Measurements from ENCODE around the gene HECTD4. TPM values are rescaled to one million over a fixed set of nuclear protein-coding genes. Genes with fewer than 3 reads are reported as not detected.

The HECTD4 gene
- total RNA-seq, 1 experiment from 2014 or later, result 30.0 TPM

GRCh38 chr12:112375105-112375504, 7.1 kb downstream of the HECTD4 start:
- peaks cover 2% of the 10 kb centered on the region; the same call in 1 of the 2 replicates for H3K79me2 ChIP-seq (ENCODE audit: insufficient read depth, low read length)
- no peak overlapping the region for H3K4ac ChIP-seq (ENCODE audit: low read depth, low read length)
- no peak overlapping the region for H2BK120ac ChIP-seq (ENCODE audit: low read depth, low read length, poor library complexity, severe bottlenecking)
- H3K4me2 ChIP-seq (ENCODE audit: insufficient read depth, insufficient read length, low read length), result no peak overlapping the region
- H3K4me1 ChIP-seq (ENCODE audit: insufficient read depth, low read length), result no peaks in the 10 kb centered on the region
- H3K27ac ChIP-seq (ENCODE audit: insufficient read length, low read depth, low read length), result no peak overlapping the region
- H3K14ac ChIP-seq (ENCODE audit: insufficient read depth, low read length), result no peak overlapping the region
- peaks cover 9% of the 10 kb centered on the region for H3K79me1 ChIP-seq (ENCODE audit: insufficient read depth, low read depth, low read length, poor library complexity, severe bottlenecking)
- no peak overlapping the region for H2BK20ac ChIP-seq (ENCODE audit: low read depth, low read length, poor library complexity, severe bottlenecking)
- no peaks in the 10 kb centered on the region for H3K23me2 ChIP-seq (ENCODE audit: insufficient read length, low read depth, low read length, poor library complexity, severe bottlenecking)
- H4K91ac ChIP-seq (ENCODE audit: insufficient read length, low read depth, low read length), result no peak overlapping the region
- H3K36me3 Mint-ChIP-seq (ENCODE audit: insufficient read depth in 1 of 3, low read depth in 3 of 3), result peaks cover 4 to 9% (median 5%) of the 10 kb centered on the region in 3 experiments; a peak in 4 of 7 replicates
- no peak overlapping the region for H3K4me3 Mint-ChIP-seq
- no peaks in the 10 kb centered on the region for H4K20me1 ChIP-seq (ENCODE audit: control insufficient read depth, insufficient read depth, insufficient read length)
- no peak overlapping the region for H3T11ph ChIP-seq (ENCODE audit: low read length)
- H3K18ac ChIP-seq (ENCODE audit: insufficient read length, low read depth, low read length), result no peak overlapping the region
- H3K27me3 ChIP-seq (ENCODE audit: insufficient read depth, low read length), result no peaks in the 10 kb centered on the region
- H3K56ac ChIP-seq (ENCODE audit: insufficient read length, low read depth, low read length), result no peak overlapping the region
- WGBS (ENCODE audit: extremely low coverage, insufficient read length, low lambda C conversion rate), result no CpG with 5 or more reads among the region's 5 CpGs
- no peak overlapping the region for H2BK12ac ChIP-seq (ENCODE audit: insufficient read length, low read depth, low read length)
- DNase-seq, result no peak
- H2BK5ac ChIP-seq (ENCODE audit: insufficient read length, low read length), result no peak overlapping the region
- H3K9me3 ChIP-seq (ENCODE audit: control insufficient read depth, low read depth, low read length), result no peaks in the 10 kb centered on the region
- H3K27ac Mint-ChIP-seq, result no peak overlapping the region
- TF ChIP-seq CTCF (conservative IDR thresholded peaks at IDR 0.05), result no peak
- no peak overlapping the region for H3K9ac ChIP-seq (ENCODE audit: extremely low read depth, insufficient read length, low read length)
- no peak overlapping the region for H3K23ac ChIP-seq (ENCODE audit: insufficient read length, low read depth, low read length)
- no peak overlapping the region for H2BK15ac ChIP-seq (ENCODE audit: low read depth, low read length)
- H2AFZ ChIP-seq (ENCODE audit: low read length), result no peak overlapping the region
- H3K27me3 Mint-ChIP-seq (ENCODE audit: low read depth), result no peaks in the 10 kb centered on the region
- H4K8ac ChIP-seq (replicated peaks; ENCODE audit: insufficient read length, low read depth, low read length), result no peak overlapping the region
- H2AK5ac ChIP-seq (ENCODE audit: insufficient read length, low read length), result no peak overlapping the region
- H3K4me1 Mint-ChIP-seq, result peaks cover 4% of the 10 kb centered on the region in 2 experiments; a peak in 3 of 4 replicates
- peaks cover 0 to 4% of the 10 kb centered on the region in 2 experiments; a peak in 2 of 5 replicates for H3K9me3 Mint-ChIP-seq
- H4K5ac ChIP-seq (ENCODE audit: insufficient read length, low read depth, low read length), result no peak overlapping the region

Measured in H9 (cell line).